Measurements from ENCODE around the gene SLC1A1.

DNA sequence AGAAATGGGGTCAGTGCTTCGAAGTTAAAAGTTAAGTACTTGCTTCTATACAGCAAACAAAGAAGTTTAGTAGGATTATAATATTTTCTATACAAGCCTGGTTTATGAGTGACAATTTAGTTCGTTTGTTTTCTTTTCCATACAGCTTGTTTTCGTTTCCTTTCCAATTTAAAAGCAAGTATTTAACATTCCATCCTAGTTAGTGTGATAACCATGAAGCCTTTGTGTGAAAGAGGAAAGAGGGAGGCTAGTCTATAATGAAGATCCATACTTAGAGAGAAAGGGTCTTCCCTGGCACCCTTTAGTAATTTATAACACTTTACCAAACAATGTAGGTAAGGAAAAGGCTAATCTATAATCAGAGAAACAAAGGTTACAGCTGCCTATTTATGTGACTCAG lies 51.0 kb downstream of the SLC1A1 start:
- TF ChIP-seq, protein P1, sequence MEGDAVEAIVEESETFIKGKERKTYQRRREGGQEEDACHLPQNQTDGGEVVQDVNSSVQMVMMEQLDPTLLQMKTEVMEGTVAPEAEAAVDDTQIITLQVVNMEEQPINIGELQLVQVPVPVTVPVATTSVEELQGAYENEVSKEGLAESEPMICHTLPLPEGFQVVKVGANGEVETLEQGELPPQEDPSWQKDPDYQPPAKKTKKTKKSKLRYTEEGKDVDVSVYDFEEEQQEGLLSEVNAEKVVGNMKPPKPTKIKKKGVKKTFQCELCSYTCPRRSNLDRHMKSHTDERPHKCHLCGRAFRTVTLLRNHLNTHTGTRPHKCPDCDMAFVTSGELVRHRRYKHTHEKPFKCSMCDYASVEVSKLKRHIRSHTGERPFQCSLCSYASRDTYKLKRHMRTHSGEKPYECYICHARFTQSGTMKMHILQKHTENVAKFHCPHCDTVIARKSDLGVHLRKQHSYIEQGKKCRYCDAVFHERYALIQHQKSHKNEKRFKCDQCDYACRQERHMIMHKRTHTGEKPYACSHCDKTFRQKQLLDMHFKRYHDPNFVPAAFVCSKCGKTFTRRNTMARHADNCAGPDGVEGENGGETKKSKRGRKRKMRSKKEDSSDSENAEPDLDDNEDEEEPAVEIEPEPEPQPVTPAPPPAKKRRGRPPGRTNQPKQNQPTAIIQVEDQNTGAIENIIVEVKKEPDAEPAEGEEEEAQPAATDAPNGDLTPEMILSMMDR (IDR thresholded peaks at IDR 0.05): no peak
- TF ChIP-seq EP300 (IDR thresholded peaks at IDR 0.05) (no peak), POLR2A (IDR thresholded peaks at IDR 0.05) (no peak)

All from gastroesophageal sphincter (tissue), 3 donors.